Dendritic cell treated with granulocyte-macrophage colony-stimulating factor and Interleukin-4, amounts not matched to agents 40 ng/mL and 50 ng/mL, for 4 days (primary cell): ENCODE results near the gene RPH3AL.
"Not testable (repeated sequence)": the region's sequence is repeated elsewhere in the genome, so short reads cannot be mapped to it uniquely, and the experiment has no call there.

Experiments used
- H3K27ac Mint-ChIP-seq: one replicate; pipeline ENCODE4 v1.8.0; 2022; ENCODE audit warnings: mild to moderate bottlenecking, mixed read lengths
- H3K27me3 Mint-ChIP-seq: one replicate; pipeline ENCODE4 v1.8.0; 2022; ENCODE audit warnings: mild to moderate bottlenecking, mixed read lengths
- H3K36me3 Mint-ChIP-seq: one replicate; pipeline ENCODE4 v1.8.0; 2022; ENCODE audit warnings: low read depth, mixed read lengths
- H3K4me1 Mint-ChIP-seq: one replicate; pipeline ENCODE4 v1.8.0; 2022; ENCODE audit warnings: low read depth, mixed read lengths
- H3K4me3 Mint-ChIP-seq: one replicate; pipeline ENCODE4 v1.8.0; 2022; ENCODE audit warnings: mild to moderate bottlenecking, moderate library complexity, mixed read lengths
- H3K9me3 Mint-ChIP-seq: one replicate; pipeline ENCODE4 v1.8.0; 2022; ENCODE audit warnings: mixed read lengths
- intact Hi-C: fragments of 100-400 bp; cut with micrococcal nuclease; formaldehyde crosslinking; loops from one replicate; pipeline ENCODE4 v1.15.0; 2022

Gene RPH3AL

GRCh38 chr17:367656-368055, 15.0 kb upstream of the RPH3AL start:
- H3K27me3 Mint-ChIP-seq: peaks cover 34% of the 10 kb centered on the region
- H3K4me1 Mint-ChIP-seq, intact Hi-C loops, H3K36me3 Mint-ChIP-seq, H3K27ac Mint-ChIP-seq, H3K4me3 Mint-ChIP-seq: not testable (repeated sequence)
- peaks cover 15% of the 10 kb centered on the region for H3K9me3 Mint-ChIP-seq

DNA sequence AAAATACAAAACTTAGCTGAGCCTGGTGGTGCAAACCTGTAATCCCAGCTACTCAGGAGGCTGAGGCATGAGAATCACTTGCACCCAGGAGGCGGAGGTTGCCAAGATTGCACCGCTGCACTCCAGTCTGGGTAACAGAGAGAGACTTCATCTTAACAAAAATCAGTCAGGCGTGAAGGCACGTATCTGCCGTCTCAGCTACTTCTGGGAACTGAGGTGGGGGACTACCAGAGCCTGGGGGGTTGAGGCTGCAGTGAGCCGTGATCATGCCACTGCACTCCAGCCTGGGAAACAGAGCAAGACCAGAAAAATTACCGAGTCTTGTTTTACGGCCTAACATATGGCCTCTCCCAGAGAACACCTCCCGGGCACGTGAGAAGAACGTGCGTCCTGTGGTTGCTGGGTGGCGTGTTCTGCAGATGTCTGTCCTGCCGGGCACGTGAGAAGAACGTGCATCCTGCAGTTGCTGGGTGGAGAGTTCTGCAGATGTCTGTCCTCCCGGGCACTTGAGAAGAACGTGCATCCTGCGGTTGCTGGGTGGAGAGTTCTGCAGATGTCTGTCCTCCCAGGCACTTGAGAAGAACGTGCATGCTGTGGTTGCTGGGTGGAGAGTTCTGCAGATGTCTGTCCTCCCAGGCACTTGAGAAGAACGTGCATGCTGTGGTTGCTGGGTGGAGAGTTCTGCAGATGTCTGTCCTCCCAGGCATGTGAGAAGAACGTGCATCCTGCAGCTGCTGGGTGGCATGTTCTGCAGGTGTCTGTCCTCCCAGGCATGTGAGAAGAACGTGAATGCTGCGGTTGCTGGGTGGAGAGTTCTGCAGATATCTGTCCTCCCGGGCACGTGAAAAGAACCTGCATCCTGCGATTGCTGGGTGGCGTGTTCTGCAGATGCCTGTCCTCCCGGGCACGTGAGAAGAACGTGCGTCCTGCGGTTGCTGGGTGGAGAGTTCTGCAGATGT, 14.3 kb upstream of the RPH3AL start:
- H3K4me1 Mint-ChIP-seq, H3K4me3 Mint-ChIP-seq, intact Hi-C loops, H3K27ac Mint-ChIP-seq, H3K36me3 Mint-ChIP-seq: not testable (repeated sequence)
- Mint-ChIP-seq H3K9me3 (peaks cover 15% of the 10 kb centered on the region), H3K27me3 (peaks cover 34% of the 10 kb centered on the region)

GRCh38 chr17:364766-365165, 12.2 kb upstream of the RPH3AL start:
- peaks cover 15% of the 10 kb centered on the region for H3K9me3 Mint-ChIP-seq
- peaks cover 33% of the 10 kb centered on the region for H3K27me3 Mint-ChIP-seq
- H3K27ac Mint-ChIP-seq: no peak overlapping the region
- intact Hi-C loops: no loop called here
- no peaks in the 10 kb centered on the region for H3K4me1 Mint-ChIP-seq
- H3K36me3 Mint-ChIP-seq: no peaks in the 10 kb centered on the region
- H3K4me3 Mint-ChIP-seq: no peak overlapping the region

- no peaks in the 10 kb centered on the region for H3K36me3 Mint-ChIP-seq
- no peaks in the 10 kb centered on the region for H3K4me1 Mint-ChIP-seq
- peaks cover 15% of the 10 kb centered on the region for H3K9me3 Mint-ChIP-seq
- no peak overlapping the region for H3K27ac Mint-ChIP-seq
- no peak overlapping the region for H3K4me3 Mint-ChIP-seq
- H3K27me3 Mint-ChIP-seq: peaks cover 33% of the 10 kb centered on the region
- intact Hi-C loops: no loop called here
These were observed 11.7 kb upstream of the RPH3AL start for GRCh38 chr17:364308-364707.

GRCh38 chr17:362721-363120, 10.1 kb upstream of the RPH3AL start:
- intact Hi-C loops: no loop called here
- peaks cover 4% of the 10 kb centered on the region for H3K4me1 Mint-ChIP-seq
- H3K9me3 Mint-ChIP-seq: peaks cover 2% of the 10 kb centered on the region
- no peak overlapping the region for H3K4me3 Mint-ChIP-seq
- H3K27ac Mint-ChIP-seq: no peak overlapping the region
- peaks cover 35% of the 10 kb centered on the region for H3K27me3 Mint-ChIP-seq
- H3K36me3 Mint-ChIP-seq: no peaks in the 10 kb centered on the region

- H3K4me3 Mint-ChIP-seq: no peak overlapping the region
- no peaks in the 10 kb centered on the region for H3K36me3 Mint-ChIP-seq
- peaks cover 18% of the 10 kb centered on the region for H3K27me3 Mint-ChIP-seq
- H3K9me3 Mint-ChIP-seq: peaks cover 6% of the 10 kb centered on the region
- H3K27ac Mint-ChIP-seq: no peak overlapping the region
- peaks cover 6% of the 10 kb centered on the region for H3K4me1 Mint-ChIP-seq
- intact Hi-C loops: no loop called here
These were observed 7.6 kb upstream of the RPH3AL start for GRCh38 chr17:360092-360750.

- Mint-ChIP-seq H3K36me3 (no peaks in the 10 kb centered on the region), H3K4me1 (peaks cover 16% of the 10 kb centered on the region), H3K27ac (no peak overlapping the region), H3K9me3 (peaks cover 6% of the 10 kb centered on the region), H3K4me3 (no peak overlapping the region), H3K27me3 (peaks cover 13% of the 10 kb centered on the region)
- intact Hi-C loops: no loop called here
These were observed 6.0 kb upstream of the RPH3AL start for GRCh38 chr17:358491-359151.

GRCh38 chr17:357644-358043, 5.0 kb upstream of the RPH3AL start:
- Mint-ChIP-seq H3K36me3 (no peaks in the 10 kb centered on the region), H3K27me3 (peaks cover 13% of the 10 kb centered on the region), H3K27ac (no peak overlapping the region), H3K4me3 (no peak overlapping the region), H3K9me3 (peaks cover 6% of the 10 kb centered on the region), H3K4me1 (peaks cover 25% of the 10 kb centered on the region)
- intact Hi-C loops: no loop called here

- Mint-ChIP-seq H3K4me1 (peaks cover 33% of the 10 kb centered on the region), H3K36me3 (no peaks in the 10 kb centered on the region), H3K27ac (no peak overlapping the region), H3K27me3 (peaks cover 18% of the 10 kb centered on the region), H3K9me3 (peaks cover 6% of the 10 kb centered on the region), H3K4me3 (no peak overlapping the region)
- intact Hi-C loops: no loop called here
These were observed 4.2 kb upstream of the RPH3AL start for GRCh38 chr17:356671-357434.

DNA sequence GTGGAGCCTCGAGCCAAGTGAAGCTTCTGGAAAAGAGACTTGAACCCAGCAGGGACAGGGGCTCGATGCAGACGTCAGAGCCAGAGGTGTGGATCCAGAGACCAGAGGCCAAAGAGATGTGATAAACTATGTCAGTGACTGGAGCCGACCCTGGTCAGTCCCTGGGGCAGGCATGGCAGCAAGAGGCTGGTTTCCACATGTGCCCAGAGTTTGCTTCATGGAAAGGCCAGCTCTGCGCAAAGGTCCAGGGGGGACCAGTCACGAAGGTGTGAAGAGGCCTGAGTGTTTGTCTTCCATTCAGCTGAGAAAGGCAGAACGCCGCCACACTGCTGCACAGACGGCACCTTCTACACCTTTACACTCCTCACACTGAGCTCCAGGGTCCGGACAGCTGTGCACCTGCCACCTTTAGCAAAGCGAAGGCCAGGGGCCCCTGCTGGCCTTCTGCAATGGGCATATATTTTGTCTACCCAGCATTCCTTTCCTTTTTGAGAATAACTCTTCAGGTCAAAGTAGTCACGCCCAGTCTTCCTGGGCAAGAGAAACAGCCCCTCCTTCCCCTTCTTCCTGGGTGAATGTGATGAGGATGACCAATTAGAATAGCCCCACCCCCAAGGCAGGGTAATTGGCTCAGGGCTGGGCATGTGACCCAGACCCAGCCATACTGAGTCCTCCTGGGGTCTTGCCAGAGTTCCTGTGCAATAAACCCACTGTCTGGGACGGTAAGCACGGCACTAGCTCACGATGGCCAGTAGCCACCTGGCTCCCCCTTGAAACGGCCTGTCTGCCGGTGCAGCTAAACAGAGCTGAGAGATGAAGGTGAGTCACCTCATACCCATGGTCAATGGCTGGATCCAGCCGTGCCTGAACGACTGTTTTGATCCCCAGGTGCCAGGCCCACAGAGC, 2.3 kb upstream of the RPH3AL start:
- H3K36me3 Mint-ChIP-seq: no peaks in the 10 kb centered on the region
- H3K4me3 Mint-ChIP-seq: no peak overlapping the region
- H3K27ac Mint-ChIP-seq: no peak overlapping the region
- peaks cover 6% of the 10 kb centered on the region for H3K9me3 Mint-ChIP-seq
- H3K27me3 Mint-ChIP-seq: peaks cover 17% of the 10 kb centered on the region
- intact Hi-C loops: no loop called here
- H3K4me1 Mint-ChIP-seq: peaks cover 53% of the 10 kb centered on the region

DNA sequence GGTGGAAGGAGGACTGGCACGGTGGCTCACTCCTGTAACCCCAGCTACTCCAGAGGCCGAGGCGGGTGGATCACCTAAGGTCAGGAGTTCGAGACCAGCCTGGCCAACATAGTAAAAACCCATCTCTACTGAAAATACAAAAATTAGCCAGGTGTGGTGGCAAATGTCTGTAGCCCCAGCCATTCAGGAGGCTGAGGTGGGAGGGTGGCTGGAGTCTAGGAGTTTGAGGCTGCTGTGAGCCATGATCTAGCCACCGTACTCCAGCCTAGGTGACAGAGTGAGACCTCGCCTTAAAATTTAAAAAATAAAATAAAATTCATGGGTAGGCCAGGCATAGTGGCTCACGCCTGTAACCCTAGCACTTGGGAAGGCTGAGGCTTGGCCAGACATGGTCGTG, 1.2 kb upstream of the RPH3AL start:
- Mint-ChIP-seq H3K4me1 (peaks cover 63% of the 10 kb centered on the region), H3K27me3 (peaks cover 20% of the 10 kb centered on the region), H3K36me3 (no peaks in the 10 kb centered on the region), H3K4me3 (no peak overlapping the region), H3K9me3 (peaks cover 6% of the 10 kb centered on the region), H3K27ac (no peak overlapping the region)
- intact Hi-C loops: no loop called here

DNA sequence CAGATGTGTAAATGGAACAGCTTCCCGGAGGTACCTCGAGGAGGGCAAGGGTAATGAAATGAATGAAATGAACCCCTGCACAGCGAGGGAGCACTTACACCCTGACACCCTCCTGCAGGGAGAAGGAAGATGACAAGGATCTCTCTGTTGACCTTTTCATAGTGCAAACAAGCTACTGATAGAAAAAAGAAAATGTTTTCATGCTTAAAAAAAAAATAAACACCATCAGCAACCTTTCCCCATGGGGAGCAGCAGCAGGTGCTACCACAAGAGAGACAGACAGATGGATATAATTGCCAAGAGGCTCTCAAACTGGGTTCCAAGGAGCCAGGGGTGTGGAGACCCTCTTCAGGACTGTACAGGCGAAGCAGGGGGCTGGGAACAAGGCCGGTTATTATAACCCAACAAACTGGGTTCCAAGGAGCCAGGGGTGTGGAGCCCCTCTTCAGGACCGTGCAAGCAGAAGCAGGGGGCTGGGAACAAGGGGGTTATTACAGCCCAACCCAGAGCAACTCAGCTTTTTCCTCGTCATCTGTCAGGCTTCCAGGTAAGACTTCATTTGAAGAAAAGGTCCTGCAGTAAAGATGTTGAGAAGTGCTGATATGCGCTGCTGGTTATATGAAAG, 718 bp upstream of the RPH3AL start:
- intact Hi-C loops: no loop called here
- H3K36me3 Mint-ChIP-seq: no peaks in the 10 kb centered on the region
- peak overlapping the region; percentile 74 for H3K27ac Mint-ChIP-seq
- H3K4me1 Mint-ChIP-seq: peaks cover 68% of the 10 kb centered on the region
- peaks cover 21% of the 10 kb centered on the region for H3K27me3 Mint-ChIP-seq
- H3K9me3 Mint-ChIP-seq: peaks cover 6% of the 10 kb centered on the region
- no peak overlapping the region for H3K4me3 Mint-ChIP-seq
